ENCODE measurements around the gene CDR2L. TPM values are rescaled to one million over a fixed set of nuclear protein-coding genes. Genes with fewer than 3 reads are reported as not detected.
"Not testable (repeated sequence)": the region's sequence is repeated elsewhere in the genome, so short reads cannot be mapped to it uniquely, and the experiment has no call there.

CDR2L gene
- total RNA-seq, 1 experiment from 2014 or later = 31.0 TPM

- no peak for TF ChIP-seq ARID4B (CRISPR knock-in tag; IDR thresholded peaks at IDR 0.05; ENCODE audit: borderline replicate concordance)
- TF ChIP-seq SP1 (CRISPR knock-in tag; conservative IDR thresholded peaks at IDR 0.05) = no peak
Observed at GRCh38 chr17:75044716-75045115, 57.3 kb downstream of the CDR2L start (continued).

GRCh38 chr17:75045946-75046406 is 58.5 kb downstream of the CDR2L start:
- Mint-ChIP-seq H3K27ac (peak overlapping the region; percentile 96), H3K4me3 (peak overlapping the region; percentile 98)
- CTCF ChIA-PET = interaction anchor here (1.5 to 2.4 kb wide), 4 partner anchors 9 to 225 kb away, joined by 3 to 13 read pairs (median 4); partner anchors contain the start of gene MIF4GD

GRCh38 chr17:75046407-75047289 is 59.2 kb downstream of the CDR2L start, which contains the start of the genes ATP5PD and KCTD2:
TSS of gene ATP5PD (minus strand) at chr17:75046969. CDS start at chr17:75042650, 4,319 bp downstream.
TSS of gene KCTD2 (plus strand) at chr17:75047225. CDS start at chr17:75047251, 26 bp downstream.
- H3K4me1 Mint-ChIP-seq = peaks cover 45% of the 10 kb centered on the region
- no peaks in the 10 kb centered on the region for H3K9me3 Mint-ChIP-seq
- POLR2A ChIA-PET = interaction anchor here (0.7 to 2.3 kb wide), 6 partner anchors 10 to 173 kb away, joined by 3 to 9 read pairs (median 3); partner anchors contain the start of genes MRPL58 and NT5C
- H3K27ac Mint-ChIP-seq = peak within 1 kb of the TSS; percentile 96
- peaks cover 27% of the 10 kb centered on the region for H3K36me3 Mint-ChIP-seq
- peak; percentile 97 for DNase-seq (ENCODE audit: low spot score)
- peak; percentile 95 for ATAC-seq
- CTCF ChIA-PET = interaction anchor here (0.6 to 2.4 kb wide), 12 partner anchors 8 to 224 kb away, joined by 3 to 13 read pairs (median 4); partner anchors contain the start of genes HID1, MIF4GD, MRPL58 and OTOP2
- H3K27me3 Mint-ChIP-seq (ENCODE audit: low read depth) = no peaks in the 10 kb centered on the region
- peak within 1 kb of the TSS; percentile 99 for H3K4me3 Mint-ChIP-seq
- TF ChIP-seq ZNF281 (CRISPR knock-in tag; IDR thresholded peaks at IDR 0.05) (peak; percentile 86; the same call in 1 of the 2 replicates), PRRX2 (CRISPR knock-in tag; IDR thresholded peaks at IDR 0.05) (no peak), MYBL2 (CRISPR knock-in tag; IDR thresholded peaks at IDR 0.05) (no peak; the same call in 1 of the 2 replicates), SMAD4 (CRISPR knock-in tag; IDR thresholded peaks at IDR 0.05) (no peak), HMGXB4 (CRISPR knock-in tag; IDR thresholded peaks at IDR 0.05) (peak; percentile 76; the same call in 1 of the 2 replicates), ZMAT4 (CRISPR knock-in tag; IDR thresholded peaks at IDR 0.05) (no peak), CREM (CRISPR knock-in tag; IDR thresholded peaks at IDR 0.05) (no peak; the same call in 1 of the 2 replicates), E2F1 (CRISPR knock-in tag; IDR thresholded peaks at IDR 0.05) (peak; percentile 90), RORB (CRISPR knock-in tag; IDR thresholded peaks at IDR 0.05) (no peak), NFATC4 (CRISPR knock-in tag; IDR thresholded peaks at IDR 0.05) (no peak), IRF2 (CRISPR knock-in tag; IDR thresholded peaks at IDR 0.05; ENCODE audit: borderline replicate concordance, low read depth) (no peak; the same call in 1 of the 2 replicates), FOXP4 (CRISPR knock-in tag; IDR thresholded peaks at IDR 0.05) (no peak; the same call in 1 of the 2 replicates), ATF1 (CRISPR knock-in tag; IDR thresholded peaks at IDR 0.05) (0 out of 2 replicates have a peak, but pooled peaks have one; percentile 30), ZBTB21 (CRISPR knock-in tag; IDR thresholded peaks at IDR 0.05; ENCODE audit: borderline replicate concordance) (no peak; the same call in 1 of the 2 replicates)

More at GRCh38 chr17:75045946-75046406, 58.5 kb downstream of the CDR2L start:
- H3K9me3 Mint-ChIP-seq; DNase-seq (ENCODE audit: low spot score); H3K27me3 Mint-ChIP-seq (ENCODE audit: low read depth); ATAC-seq: not testable (repeated sequence)
- H3K4me1 Mint-ChIP-seq = peaks cover 51% of the 10 kb centered on the region
- peaks cover 31% of the 10 kb centered on the region for H3K36me3 Mint-ChIP-seq
- POLR2A ChIA-PET = interaction anchor here (0.8 to 2.3 kb wide), 4 partner anchors 9 to 86 kb away, joined by 3 to 9 read pairs (median 4); partner anchors contain the start of genes MRPL58 and NT5C

Data from WTC11 (cell line).